C4-2B (cell line): ENCODE data around the gene SETD4.

Source experiments
- CTCF ChIP-seq: fragments of 450-650 bp; conservative IDR thresholded peaks from 2 replicates; pipeline ENCODE4 v1.5.1; 2017; ENCODE audit warnings: mild to moderate bottlenecking
- ZFX ChIP-seq: fragments of 450-650 bp; IDR thresholded peaks from 2 replicates; pipeline ENCODE4 v1.6.1; 2017

- TF ChIP-seq CTCF (no peak), ZFX (no peak)
These were observed 36.3 kb upstream of the SETD4 start for GRCh38 chr21:36096398-36097290.
